T47D (cell line): ENCODE data around the gene PLK5.
"Not testable (repeated sequence)": the region's sequence is repeated elsewhere in the genome, so short reads cannot be mapped to it uniquely, and the experiment has no call there.

Source experiments
- DNase-seq, 2 experiments: peaks; one replicate each; pipeline versions ENCODE4 v3.0.0 to v3.0.0-alpha.2; 2011 to 2012; ENCODE audit warnings: low read depth in 1 of 2, low spot score in 1 of 2
- JUND ChIP-seq: IDR thresholded peaks from 2 replicates; pipeline ENCODE4 v1.6.1; 2012; ENCODE audit warnings: low read depth
- in situ Hi-C: cut with HindIII; loops from 2 replicates; pipeline ENCODE4 v1.10.0; 2016; ENCODE audit warnings: low sequenced_read_pairs, low pct_unique_long_range_greater_than_20kb

Gene PLK5

DNA sequence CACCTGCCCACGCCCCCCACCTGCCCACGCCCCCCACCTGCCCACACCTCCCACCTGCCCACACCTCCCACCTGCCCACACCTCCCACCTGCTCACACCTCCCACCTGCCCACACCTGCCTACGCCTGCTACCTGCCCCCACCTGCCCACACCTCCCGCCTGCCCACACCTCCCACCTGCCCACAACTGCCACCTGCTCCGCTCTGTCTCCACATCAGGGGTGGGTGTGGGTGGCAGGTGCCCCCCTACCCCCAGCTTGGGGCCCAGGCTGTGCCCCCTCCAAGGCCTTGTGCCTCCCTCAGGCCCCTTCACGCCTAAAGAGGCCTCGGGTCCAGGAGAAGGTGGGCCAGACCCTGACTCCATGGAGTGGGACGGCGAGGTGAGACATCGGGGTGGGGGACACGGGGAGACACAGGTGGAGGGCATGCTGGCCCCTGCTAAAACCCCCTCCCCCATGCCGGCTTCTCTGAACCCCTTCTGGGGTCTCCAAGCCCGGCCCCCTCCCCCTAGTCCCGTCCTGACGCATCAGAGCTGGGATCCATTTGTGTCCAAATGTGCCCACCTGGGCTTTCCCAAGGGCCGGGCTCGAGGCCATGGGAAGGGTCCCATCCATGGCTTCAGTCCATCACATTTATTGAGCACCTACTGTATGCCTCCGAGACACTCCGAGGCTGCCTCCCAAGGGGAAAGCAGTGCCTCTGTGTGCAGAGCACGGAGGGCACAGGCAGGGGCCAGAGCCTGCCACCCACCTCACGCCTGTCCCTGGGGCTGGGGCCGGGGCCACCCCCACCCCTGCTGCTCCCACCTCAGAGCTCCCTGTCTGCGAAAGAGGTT is 4.9 kb downstream of the PLK5 start:
- in situ Hi-C loops = no loop called here
- TF ChIP-seq JUND = no peak
- no peak for DNase-seq

DNA sequence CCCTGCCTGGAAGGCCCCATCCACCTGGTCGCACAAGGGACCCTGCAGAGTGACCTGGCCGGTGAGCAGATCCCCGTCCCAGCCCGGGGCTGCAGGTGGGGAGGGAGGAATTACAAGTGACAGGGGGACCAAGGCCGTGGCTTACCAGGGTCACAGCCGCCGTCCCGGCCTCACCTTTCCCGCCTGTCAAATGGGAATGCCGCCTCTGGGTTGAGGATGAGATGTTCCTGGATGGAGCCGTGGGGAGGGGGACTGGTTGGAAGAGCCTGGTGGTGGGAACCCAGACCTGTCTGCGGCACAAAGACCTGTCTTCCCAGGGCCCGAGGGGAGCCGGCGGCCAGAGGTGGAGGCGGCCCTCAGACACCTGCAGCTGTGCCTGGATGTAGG is 5.5 kb downstream of the PLK5 start:
- TF ChIP-seq JUND = no peak
- in situ Hi-C loops = no loop called here
- no peak for DNase-seq

DNA sequence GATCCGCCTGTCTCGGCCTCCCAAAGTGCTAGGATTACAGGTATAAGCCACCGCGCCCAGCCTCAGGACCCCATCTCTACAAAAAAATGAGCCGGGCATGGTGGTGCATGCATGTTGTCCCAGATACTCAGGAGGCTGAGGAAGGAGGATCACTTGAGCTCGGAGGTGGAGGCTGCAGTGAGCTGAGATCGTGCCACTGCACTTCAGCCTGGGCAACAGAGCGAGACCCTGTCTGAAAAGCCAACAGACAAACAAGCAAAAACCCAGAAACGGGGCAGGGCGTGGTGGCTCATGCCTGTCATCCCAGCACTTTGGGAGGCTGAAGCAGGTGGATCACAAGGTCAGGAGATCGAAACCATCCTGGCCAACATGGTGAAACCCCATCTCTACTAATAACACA is 7.0 kb downstream of the PLK5 start:
- DNase-seq, in situ Hi-C loops: not testable (repeated sequence)

DNA sequence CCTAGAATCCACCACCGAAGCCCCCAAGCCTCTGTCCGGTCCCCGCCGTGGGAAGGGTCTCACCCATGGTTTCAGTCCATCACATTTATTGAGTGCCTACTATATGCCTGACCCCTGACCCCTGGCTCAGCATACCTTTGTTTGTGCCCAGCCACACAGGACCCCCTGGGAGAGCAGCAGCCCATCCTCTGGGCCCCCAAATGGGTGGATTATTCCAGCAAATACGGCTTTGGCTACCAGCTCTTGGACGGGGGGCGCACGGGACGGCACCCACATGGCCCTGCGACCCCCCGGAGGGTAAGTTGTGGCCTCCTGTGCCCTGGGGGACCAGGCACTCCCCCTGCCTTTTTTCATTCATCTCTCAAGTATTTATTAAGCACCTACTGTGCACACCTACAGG is 7.7 kb downstream of the PLK5 start:
- in situ Hi-C loops = no loop called here
- DNase-seq = no peak
- TF ChIP-seq JUND = no peak

DNA sequence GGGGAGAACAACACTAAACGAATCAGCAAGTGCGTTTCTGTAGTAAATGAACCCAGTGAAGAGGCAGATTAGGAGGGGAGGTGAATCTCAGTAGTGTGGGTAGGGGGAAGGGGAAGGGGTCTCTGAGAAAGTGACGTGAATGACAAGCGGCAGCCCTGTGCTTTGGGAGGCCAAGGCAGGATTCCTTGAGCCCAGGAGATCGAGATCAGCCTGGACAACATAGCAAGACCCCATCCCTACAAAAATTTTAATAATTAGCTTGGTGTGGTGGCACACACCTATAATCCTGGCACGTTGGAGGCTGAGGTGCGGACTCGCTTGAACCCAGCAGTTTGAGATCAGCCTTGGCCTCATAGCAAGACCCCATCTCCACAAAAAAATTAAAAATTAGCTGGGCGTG is 8.1 kb downstream of the PLK5 start:
- in situ Hi-C loops = no loop called here
- no peak for TF ChIP-seq JUND
- no peak for DNase-seq

DNA sequence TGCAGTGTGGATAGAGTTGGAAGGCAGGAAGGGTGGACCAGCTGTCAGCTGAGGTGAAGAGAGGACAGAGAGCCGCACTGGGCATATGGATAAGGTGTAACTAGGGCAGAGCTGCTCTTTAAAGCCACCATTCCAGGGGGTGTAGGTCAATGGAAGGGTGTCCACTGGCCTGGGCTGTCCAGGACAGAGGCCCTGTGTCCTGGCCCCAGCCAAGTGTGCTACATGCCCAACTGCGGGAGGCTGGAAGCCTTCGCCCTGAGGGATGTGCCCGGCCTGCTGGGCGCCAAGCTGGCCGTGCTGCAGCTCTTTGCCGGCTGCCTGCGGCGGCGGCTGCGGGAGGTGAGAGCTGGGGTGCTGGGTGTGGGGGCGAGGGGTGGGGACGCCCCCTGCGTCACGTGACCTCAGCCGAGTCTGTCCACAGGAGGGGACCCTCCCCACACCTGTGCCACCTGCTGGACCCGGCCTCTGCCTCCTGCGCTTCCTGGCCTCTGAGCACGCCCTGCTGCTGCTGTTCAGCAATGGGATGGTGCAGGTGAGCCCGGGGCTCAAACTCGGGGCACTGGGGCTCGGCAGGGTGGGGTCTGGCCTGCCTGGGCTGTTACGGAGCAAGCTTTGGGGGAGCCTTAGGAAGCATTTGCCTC is 9.8 kb downstream of the PLK5 start:
- TF ChIP-seq JUND = no peak

DNA sequence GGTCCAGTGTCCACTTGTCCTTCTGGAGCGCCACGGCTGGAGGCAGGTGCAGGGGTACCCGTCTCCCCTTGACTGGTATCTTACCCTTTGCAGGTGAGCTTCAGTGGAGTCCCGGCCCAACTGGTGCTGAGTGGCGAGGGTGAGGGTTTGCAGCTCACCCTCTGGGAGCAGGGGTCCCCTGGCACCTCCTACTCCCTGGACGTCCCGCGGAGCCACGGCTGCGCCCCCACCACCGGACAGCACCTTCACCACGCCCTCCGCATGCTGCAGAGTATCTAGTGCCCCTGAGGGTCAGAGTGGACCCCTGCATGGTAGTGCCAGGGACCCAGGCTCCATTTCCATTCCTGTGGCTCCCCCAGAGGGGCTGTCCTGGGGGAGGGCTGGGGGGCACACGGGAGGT is 11.1 kb downstream of the PLK5 start:
- no peak for DNase-seq
- no peak for TF ChIP-seq JUND
- in situ Hi-C loops = no loop called here

More for the DNA sequence above, 9.8 kb downstream of the PLK5 start:
- in situ Hi-C loops = no loop called here
- no peak for DNase-seq

DNA sequence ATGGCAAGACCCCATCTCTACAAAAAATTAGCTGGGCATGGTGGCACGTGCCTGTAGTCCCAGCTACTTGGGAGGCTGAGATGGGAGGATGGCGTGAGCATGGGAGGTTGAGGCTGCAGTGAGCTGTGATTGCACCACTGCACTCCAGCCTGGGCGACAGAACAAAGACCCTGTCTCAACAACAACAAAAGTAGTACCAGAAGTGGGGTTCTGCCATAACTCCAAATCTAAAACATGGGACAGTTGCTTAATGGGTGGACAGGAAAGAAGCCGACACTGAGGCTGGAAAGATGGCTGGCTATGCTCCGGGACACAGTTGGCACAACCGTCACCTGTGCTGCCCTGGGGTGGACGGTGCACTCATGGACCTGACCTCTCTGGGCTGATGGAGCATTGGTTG is 11.8 kb downstream of the PLK5 start:
- DNase-seq, in situ Hi-C loops: not testable (repeated sequence)

DNA sequence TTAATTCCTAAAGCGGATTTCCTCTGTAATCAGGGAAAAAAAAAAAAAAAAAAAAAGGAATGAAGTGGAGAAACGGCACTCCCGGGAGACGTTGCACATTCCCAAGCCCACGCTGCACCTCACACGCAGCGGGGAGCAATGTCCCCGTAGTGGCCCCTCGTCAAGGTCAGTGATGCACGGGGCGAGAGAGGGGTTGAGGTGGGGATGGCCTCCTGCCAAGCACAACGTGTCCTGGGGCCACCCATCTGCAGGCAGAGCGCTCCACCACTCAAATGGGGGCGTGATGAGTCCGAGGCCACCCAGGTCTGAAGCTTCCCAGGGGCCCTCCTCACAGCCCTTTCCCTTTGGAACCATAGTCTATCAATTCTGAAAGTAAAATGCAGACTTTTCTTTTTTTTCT is 15.1 kb downstream of the PLK5 start:
- in situ Hi-C loops = no loop called here
- no peak for TF ChIP-seq JUND
- DNase-seq = no peak

DNA sequence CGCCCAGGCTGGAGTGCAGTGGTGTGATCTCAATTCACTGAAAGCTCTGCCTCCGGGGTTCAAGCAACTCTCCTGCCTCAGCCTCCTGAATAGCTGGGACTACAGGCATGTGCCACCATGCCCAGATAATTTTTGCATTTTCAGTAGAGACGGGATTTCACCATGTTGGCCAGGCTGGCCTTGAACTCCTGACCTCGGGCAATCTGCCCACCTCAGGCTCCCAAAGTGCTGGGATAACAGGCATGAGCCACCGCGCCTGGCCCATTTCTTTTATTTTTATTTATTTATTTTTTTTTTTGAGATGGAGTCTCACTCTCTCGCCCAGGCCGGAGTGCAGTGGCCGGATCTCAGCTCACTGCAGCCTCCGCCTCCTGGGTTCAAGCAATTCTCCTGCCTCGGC is 15.9 kb downstream of the PLK5 start:
- in situ Hi-C loops, DNase-seq: not testable (repeated sequence)

DNA sequence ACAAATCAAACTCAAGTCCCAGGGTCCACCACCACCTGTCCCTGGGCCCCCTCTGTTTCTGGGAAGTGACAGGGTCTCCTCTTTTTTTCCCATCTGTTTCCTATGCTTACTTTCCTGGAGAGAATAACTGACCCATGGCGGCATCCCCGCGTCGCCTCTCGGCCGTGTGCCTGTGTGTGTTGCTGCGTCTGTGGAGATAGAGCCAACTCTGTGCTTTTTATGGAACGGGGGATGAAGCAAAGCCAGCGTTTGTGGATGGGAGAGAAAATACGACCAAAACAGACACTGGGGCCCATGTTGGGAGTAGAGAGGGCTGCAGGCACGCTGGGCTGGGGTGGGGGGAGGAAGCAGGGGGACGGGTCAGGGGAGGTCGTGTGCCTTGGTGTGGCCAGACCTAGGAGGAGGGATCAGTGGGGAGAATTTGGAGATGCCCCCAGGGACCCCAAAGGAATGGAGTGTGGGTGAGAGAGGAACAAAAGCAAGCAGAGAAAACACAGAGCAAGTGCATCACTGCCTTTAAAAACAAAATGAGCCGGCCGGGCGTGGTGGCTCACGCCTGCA is 16.6 kb downstream of the PLK5 start:
- DNase-seq = no peak
- in situ Hi-C loops = no loop called here
- no peak for TF ChIP-seq JUND

DNA sequence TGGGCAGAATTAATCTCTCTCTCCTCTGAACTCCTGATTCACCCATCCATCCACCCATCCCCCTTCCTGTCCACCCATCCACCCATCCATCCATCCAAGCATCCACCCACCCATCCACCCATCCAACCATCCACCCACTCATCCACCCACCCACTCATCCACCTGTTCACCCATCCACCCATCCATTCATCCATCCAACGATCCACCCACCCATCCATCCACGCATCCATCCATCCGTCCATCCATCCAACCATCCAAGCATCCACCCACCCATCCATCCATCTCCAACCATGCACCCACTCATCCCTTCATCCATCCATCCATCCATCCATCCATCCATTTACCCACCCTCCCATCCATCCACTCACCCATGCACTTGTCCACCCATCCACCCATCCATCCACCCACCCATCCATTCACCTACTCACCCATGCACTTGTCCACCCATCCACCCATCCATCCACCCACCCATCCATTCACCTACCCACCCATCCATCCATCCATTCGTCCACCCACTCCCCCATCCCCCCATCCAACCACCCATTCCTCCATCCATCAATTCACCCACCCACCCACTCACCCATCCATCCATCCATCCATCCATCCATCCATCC is 25.6 kb downstream of the PLK5 start:
- in situ Hi-C loops = no loop called here

More for the DNA sequence above, 25.6 kb downstream of the PLK5 start:
- no peak for TF ChIP-seq JUND
- DNase-seq = no peak
